Measurements from ENCODE around the gene SCLY. TPM values are rescaled to one million over a fixed set of nuclear protein-coding genes. Genes with fewer than 3 reads are reported as not detected.

The SCLY gene
- total and polyA plus RNA-seq, 10 donors = 5.8 to 22.7 (median 14.6) TPM

DNA sequence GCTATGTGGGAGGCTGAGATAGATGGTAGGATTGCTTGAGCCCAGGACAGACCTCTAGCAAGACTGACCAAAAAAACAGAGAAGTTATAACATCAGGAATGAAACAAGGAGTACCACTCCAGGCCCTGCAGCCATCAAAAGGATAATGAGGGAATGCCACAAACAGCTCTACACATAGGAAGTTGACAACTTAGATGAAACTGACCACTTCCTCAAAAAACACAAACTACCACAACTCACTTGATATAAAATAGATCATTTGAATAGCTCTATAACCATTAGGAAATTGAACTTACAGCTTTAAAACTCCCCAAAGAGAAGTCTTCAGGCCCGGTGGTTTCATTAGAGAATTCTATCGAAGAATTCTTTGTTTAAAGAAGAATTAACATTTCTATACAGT lies 26.4 kb downstream of the SCLY start:
- no peak for DNase-seq

GRCh38 chr2:238090887-238091286 lies 30.1 kb downstream of the SCLY start:
- no peak overlapping the region for H3K4me3 ChIP-seq
- H3K36me3 ChIP-seq = peaks cover 0 to 25% (median 3%) of the 10 kb centered on the region in 6 donors
- peaks cover 0 to 11% (median 8%) of the 10 kb centered on the region in 6 donors for H3K4me1 ChIP-seq
- no peak for TF ChIP-seq POLR2AphosphoS5 (IDR thresholded peaks at IDR 0.05)
- no peaks in the 10 kb centered on the region for H3K27me3 ChIP-seq (replicated peaks in 1 of 7)
- WGBS, 5 donors = 91 to 96% (median 94%) methylated on average over 4 of the region's 4 CpGs
- no peak for DNase-seq
- intact Hi-C loops (cut with DNase I; ENCODE audit: low total_unique reads) = no loop called here
- H3K9me3 ChIP-seq = no peaks in the 10 kb centered on the region
- no peak overlapping the region for H3K27ac ChIP-seq

More for the DNA sequence above, 26.4 kb downstream of the SCLY start:
- Histone ChIP-seq H3K27me3 (replicated peaks in 1 of 7) (no peaks in the 10 kb centered on the region), H3K4me1 (peaks cover 0 to 11% (median 8%) of the 10 kb centered on the region in 6 donors), H3K36me3 (peaks cover 0 to 52% (median 20%) of the 10 kb centered on the region in 6 donors), H3K9me3 (no peaks in the 10 kb centered on the region), H3K27ac (peak overlapping the region in 1 of 8 donors; percentile 23), H3K4me3 (no peak overlapping the region)
- intact Hi-C loops (cut with DNase I; ENCODE audit: low total_unique reads) = no loop called here
- WGBS, 5 donors = 56 to 64% (median 62%) methylated on average over 2 of the region's 2 CpGs
- TF ChIP-seq, protein P1, sequence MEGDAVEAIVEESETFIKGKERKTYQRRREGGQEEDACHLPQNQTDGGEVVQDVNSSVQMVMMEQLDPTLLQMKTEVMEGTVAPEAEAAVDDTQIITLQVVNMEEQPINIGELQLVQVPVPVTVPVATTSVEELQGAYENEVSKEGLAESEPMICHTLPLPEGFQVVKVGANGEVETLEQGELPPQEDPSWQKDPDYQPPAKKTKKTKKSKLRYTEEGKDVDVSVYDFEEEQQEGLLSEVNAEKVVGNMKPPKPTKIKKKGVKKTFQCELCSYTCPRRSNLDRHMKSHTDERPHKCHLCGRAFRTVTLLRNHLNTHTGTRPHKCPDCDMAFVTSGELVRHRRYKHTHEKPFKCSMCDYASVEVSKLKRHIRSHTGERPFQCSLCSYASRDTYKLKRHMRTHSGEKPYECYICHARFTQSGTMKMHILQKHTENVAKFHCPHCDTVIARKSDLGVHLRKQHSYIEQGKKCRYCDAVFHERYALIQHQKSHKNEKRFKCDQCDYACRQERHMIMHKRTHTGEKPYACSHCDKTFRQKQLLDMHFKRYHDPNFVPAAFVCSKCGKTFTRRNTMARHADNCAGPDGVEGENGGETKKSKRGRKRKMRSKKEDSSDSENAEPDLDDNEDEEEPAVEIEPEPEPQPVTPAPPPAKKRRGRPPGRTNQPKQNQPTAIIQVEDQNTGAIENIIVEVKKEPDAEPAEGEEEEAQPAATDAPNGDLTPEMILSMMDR (IDR thresholded peaks at IDR 0.05 in 8 of 11, conservative IDR thresholded peaks at IDR 0.05 in 3 of 11) = no peak
- TF ChIP-seq POLR2A (IDR thresholded peaks at IDR 0.05) (no peak), POLR2AphosphoS5 (IDR thresholded peaks at IDR 0.05) (no peak)

GRCh38 chr2:238091436-238092060 lies 30.7 kb downstream of the SCLY start:
- 94 to 97% (median 95%) methylated on average over 15 to 16 of the region's 16 CpGs for WGBS, 5 donors
- Histone ChIP-seq H3K27ac (no peak overlapping the region), H3K9me3 (no peaks in the 10 kb centered on the region), H3K36me3 (peaks cover 0 to 20% (median 3%) of the 10 kb centered on the region in 6 donors), H3K4me1 (peaks cover 0 to 11% (median 8%) of the 10 kb centered on the region in 6 donors), H3K27me3 (replicated peaks in 1 of 7) (no peaks in the 10 kb centered on the region), H3K4me3 (no peak overlapping the region)
- DNase-seq = no peak
- TF ChIP-seq, protein P1 (IDR thresholded peaks at IDR 0.05 in 8 of 11, conservative IDR thresholded peaks at IDR 0.05 in 3 of 11) = no peak
- TF ChIP-seq POLR2AphosphoS5 (IDR thresholded peaks at IDR 0.05) = no peak
- no peak for TF ChIP-seq POLR2A (IDR thresholded peaks at IDR 0.05)
- intact Hi-C loops (cut with DNase I; ENCODE audit: low total_unique reads) = no loop called here

GRCh38 chr2:238092486-238093035 lies 31.8 kb downstream of the SCLY start:
- H3K9me3 ChIP-seq = no peaks in the 10 kb centered on the region
- no peak overlapping the region for H3K4me3 ChIP-seq
- peaks cover 0 to 20% (median 3%) of the 10 kb centered on the region in 6 donors for H3K36me3 ChIP-seq
- TF ChIP-seq POLR2A (IDR thresholded peaks at IDR 0.05) = no peak
- TF ChIP-seq POLR2AphosphoS5 (IDR thresholded peaks at IDR 0.05) = no peak
- TF ChIP-seq, protein P1 (IDR thresholded peaks at IDR 0.05 in 8 of 11, conservative IDR thresholded peaks at IDR 0.05 in 3 of 11) = no peak
- no peak overlapping the region for H3K27ac ChIP-seq
- peaks cover 0 to 4% (median 2%) of the 10 kb centered on the region in 6 donors for H3K4me1 ChIP-seq
- H3K27me3 ChIP-seq (replicated peaks in 1 of 7) = no peaks in the 10 kb centered on the region
- no peak for DNase-seq
- WGBS, 5 donors = 90 to 98% (median 95%) methylated on average over 12 of the region's 12 CpGs
- intact Hi-C loops (cut with DNase I; ENCODE audit: low total_unique reads) = no loop called here

Measured in spleen (tissue), 11 donors.